NB4 (cell line): ENCODE results near the gene SMPD3.

ENCODE experiments used
- CTCF ChIP-seq: IDR thresholded peaks from one replicate; pipeline ENCODE4 v1.5.1; 2012; ENCODE audit warnings: low read depth, low read length
- MAX ChIP-seq: IDR thresholded peaks from 2 replicates; pipeline ENCODE4 v1.6.1; 2011; ENCODE audit warnings: low read depth, low read length
- MYC ChIP-seq: IDR thresholded peaks from 2 replicates; pipeline ENCODE4 v1.6.1; 2011; ENCODE audit warnings: low read depth, low read length
- POLR2A ChIP-seq: IDR thresholded peaks from 2 replicates; pipeline ENCODE4 v1.6.1; 2011; ENCODE audit warnings: mild to moderate bottlenecking; ENCODE audit not compliant: insufficient read length; ENCODE audit errors: extremely low read depth

- TF ChIP-seq CTCF (no peak), MAX (no peak), POLR2A (no peak), MYC (no peak)
Measured at GRCh38 chr16:68335175-68335574, 113.1 kb downstream of the SMPD3 start.
